Measurements from ENCODE around the gene APBB2. TPM values are rescaled to one million over a fixed set of nuclear protein-coding genes. Genes with fewer than 3 reads are reported as not detected.

The APBB2 gene
- polyA plus RNA-seq, 3 donors, result 0.15 to 0.33 TPM; not detected in 1

DNA sequence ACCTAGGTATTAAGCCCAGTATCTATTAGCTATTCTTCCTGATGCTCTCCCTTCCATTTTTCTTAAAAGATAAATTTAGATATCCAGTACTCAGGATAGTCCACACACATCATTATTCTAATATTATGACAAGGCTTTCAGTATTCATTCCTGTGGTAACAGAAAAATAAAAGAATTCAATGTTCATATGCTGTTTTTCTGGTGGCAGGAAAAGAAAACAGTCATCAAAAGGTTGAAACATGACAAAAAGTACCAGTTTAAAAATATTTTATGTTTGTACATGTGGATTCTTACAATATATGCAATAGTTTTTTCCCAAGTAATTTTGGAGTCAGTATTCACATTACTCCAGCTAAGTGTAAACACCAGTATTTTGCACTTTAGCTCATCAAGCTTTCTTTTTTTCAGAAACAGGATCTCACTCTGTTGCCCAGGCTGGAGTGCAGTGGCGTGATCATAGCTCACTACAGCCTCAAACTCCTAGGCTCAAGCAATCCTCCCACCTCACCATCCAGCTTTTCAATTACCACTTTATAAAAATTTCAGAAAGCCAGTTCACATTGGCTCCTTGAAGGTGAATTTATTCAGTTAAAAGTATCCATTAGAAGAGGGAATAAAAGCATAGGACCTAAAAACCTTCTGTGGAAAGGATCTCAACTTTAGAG lies 2.3 kb downstream of the APBB2 start:
- Histone ChIP-seq H4K20me1 (ENCODE audit: insufficient read depth, low read length) (no peaks in the 10 kb centered on the region), H3K9ac (ENCODE audit: insufficient read depth, low read length, poor library complexity, severe bottlenecking) (no peak overlapping the region), H2AFZ (ENCODE audit: insufficient read depth, low read depth, low read length, poor library complexity, severe bottlenecking) (no peak overlapping the region), H3K4me3 (replicated peaks in 1 of 3; ENCODE audit: low read depth in 2 of 3, low read length in 3 of 3) (no peak overlapping the region), H3K9me3 (replicated peaks in 1 of 2; ENCODE audit: control insufficient read depth in 1 of 2, insufficient read depth in 1 of 2, low read length in 2 of 2) (peaks cover 0 to 12% of the 10 kb centered on the region in 2 donors), H3K36me3 (replicated peaks in 1 of 2; ENCODE audit: control insufficient read depth in 1 of 2, insufficient read depth in 2 of 2, low read length in 2 of 2) (no peaks in the 10 kb centered on the region), H3K79me2 (ENCODE audit: insufficient read depth, low read length) (no peaks in the 10 kb centered on the region), H3K27me3 (ENCODE audit: control insufficient read depth in 2 of 2, insufficient read depth in 2 of 2, low read length in 2 of 2) (peaks cover 43 to 44% of the 10 kb centered on the region in 2 donors), H3K4me1 (ENCODE audit: control insufficient read depth in 1 of 2, insufficient read depth in 2 of 2, low read length in 2 of 2) (peaks cover 25 to 27% of the 10 kb centered on the region in 2 donors), H3K27ac (ENCODE audit: low read depth in 1 of 2, low read length in 2 of 2) (no peak overlapping the region), H3K4me2 (replicated peaks; ENCODE audit: extremely low read depth, low read length, poor library complexity, severe bottlenecking) (no peak overlapping the region)
- TF ChIP-seq, protein P1, sequence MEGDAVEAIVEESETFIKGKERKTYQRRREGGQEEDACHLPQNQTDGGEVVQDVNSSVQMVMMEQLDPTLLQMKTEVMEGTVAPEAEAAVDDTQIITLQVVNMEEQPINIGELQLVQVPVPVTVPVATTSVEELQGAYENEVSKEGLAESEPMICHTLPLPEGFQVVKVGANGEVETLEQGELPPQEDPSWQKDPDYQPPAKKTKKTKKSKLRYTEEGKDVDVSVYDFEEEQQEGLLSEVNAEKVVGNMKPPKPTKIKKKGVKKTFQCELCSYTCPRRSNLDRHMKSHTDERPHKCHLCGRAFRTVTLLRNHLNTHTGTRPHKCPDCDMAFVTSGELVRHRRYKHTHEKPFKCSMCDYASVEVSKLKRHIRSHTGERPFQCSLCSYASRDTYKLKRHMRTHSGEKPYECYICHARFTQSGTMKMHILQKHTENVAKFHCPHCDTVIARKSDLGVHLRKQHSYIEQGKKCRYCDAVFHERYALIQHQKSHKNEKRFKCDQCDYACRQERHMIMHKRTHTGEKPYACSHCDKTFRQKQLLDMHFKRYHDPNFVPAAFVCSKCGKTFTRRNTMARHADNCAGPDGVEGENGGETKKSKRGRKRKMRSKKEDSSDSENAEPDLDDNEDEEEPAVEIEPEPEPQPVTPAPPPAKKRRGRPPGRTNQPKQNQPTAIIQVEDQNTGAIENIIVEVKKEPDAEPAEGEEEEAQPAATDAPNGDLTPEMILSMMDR (IDR thresholded peaks at IDR 0.05), result no peak
- WGBS (ENCODE audit: insufficient coverage), result no CpG with 5 or more reads among the region's 1 CpG
- Mint-ChIP-seq H3K36me3 (peaks cover 0 to 10% of the 10 kb centered on the region in 2 donors), H3K4me3 (peak overlapping the region; percentile 94), H3K27ac (no peak overlapping the region), H3K4me1 (peaks cover 38% of the 10 kb centered on the region), H3K27me3 (ENCODE audit: low read depth in 3 of 3) (peaks cover 52 to 65% (median 58%) of the 10 kb centered on the region in 3 donors), H3K9me3 (peaks cover 0 to 10% (median 5%) of the 10 kb centered on the region in 7 donors)
- no peak for DNase-seq
- intact Hi-C loops (cut with micrococcal nuclease), result loop anchor here (5.0 to 10.0 kb wide), 3 partner anchors 235 to 287 kb away; no protein-coding TSS in a partner anchor

- Mint-ChIP-seq H3K36me3 (peaks cover 0 to 5% of the 10 kb centered on the region in 2 donors), H3K27ac (no peak overlapping the region), H3K4me3 (no peak overlapping the region), H3K9me3 (peaks cover 0 to 7% (median 5%) of the 10 kb centered on the region in 7 donors), H3K4me1 (peaks cover 30% of the 10 kb centered on the region), H3K27me3 (ENCODE audit: low read depth in 3 of 3) (peaks cover 32 to 44% (median 37%) of the 10 kb centered on the region in 3 donors)
- H3K79me2 ChIP-seq (ENCODE audit: insufficient read depth, low read length), result no peaks in the 10 kb centered on the region
- no peak overlapping the region for H2AFZ ChIP-seq (ENCODE audit: insufficient read depth, low read depth, low read length, poor library complexity, severe bottlenecking)
- no peak overlapping the region for H3K4me2 ChIP-seq (replicated peaks; ENCODE audit: extremely low read depth, low read length, poor library complexity, severe bottlenecking)
- no peak for DNase-seq
- peaks cover 24 to 26% of the 10 kb centered on the region in 2 donors for H3K27me3 ChIP-seq (ENCODE audit: control insufficient read depth in 2 of 2, insufficient read depth in 2 of 2, low read length in 2 of 2)
- no peak overlapping the region for H3K9ac ChIP-seq (ENCODE audit: insufficient read depth, low read length, poor library complexity, severe bottlenecking)
- TF ChIP-seq, protein P1 (IDR thresholded peaks at IDR 0.05), result no peak
- no peak overlapping the region for H3K4me3 ChIP-seq (replicated peaks in 1 of 3; ENCODE audit: low read depth in 2 of 3, low read length in 3 of 3)
- no peaks in the 10 kb centered on the region for H4K20me1 ChIP-seq (ENCODE audit: insufficient read depth, low read length)
- no peak overlapping the region for H3K27ac ChIP-seq (ENCODE audit: low read depth in 1 of 2, low read length in 2 of 2)
- WGBS (ENCODE audit: insufficient coverage), result 98% methylated on average over 7 of the region's 9 CpGs
- intact Hi-C loops (cut with micrococcal nuclease), result loop anchor here (5.0 to 10.0 kb wide), 3 partner anchors 233 to 285 kb away; no protein-coding TSS in a partner anchor
- H3K9me3 ChIP-seq (replicated peaks in 1 of 2; ENCODE audit: control insufficient read depth in 1 of 2, insufficient read depth in 1 of 2, low read length in 2 of 2), result peaks cover 0 to 12% of the 10 kb centered on the region in 2 donors
- peaks cover 15 to 19% of the 10 kb centered on the region in 2 donors for H3K4me1 ChIP-seq (ENCODE audit: control insufficient read depth in 1 of 2, insufficient read depth in 2 of 2, low read length in 2 of 2)
- H3K36me3 ChIP-seq (replicated peaks in 1 of 2; ENCODE audit: control insufficient read depth in 1 of 2, insufficient read depth in 2 of 2, low read length in 2 of 2), result no peaks in the 10 kb centered on the region
These were observed 4.4 kb downstream of the APBB2 start for GRCh38 chr4:41209901-41210300.
